HuH-7 (cell line): ENCODE measurements around the gene PRDM16.

Source experiments
- DNase-seq: peaks from one replicate; pipeline ENCODE4 v3.0.0; 2011; ENCODE audit warnings: low spot score

The PRDM16 gene

GRCh38 chr1:3209201-3209600, 140.2 kb downstream of the PRDM16 start:
- DNase-seq = no peak

- DNase-seq = no peak
These were observed 142.8 kb downstream of the PRDM16 start for GRCh38 chr1:3211582-3212375.

GRCh38 chr1:3212453-3213355, 143.7 kb downstream of the PRDM16 start:
- DNase-seq = no peak

GRCh38 chr1:3213730-3214129, 144.7 kb downstream of the PRDM16 start:
- DNase-seq = no peak

GRCh38 chr1:3215198-3216014, 146.4 kb downstream of the PRDM16 start:
- DNase-seq = no peak

DNA sequence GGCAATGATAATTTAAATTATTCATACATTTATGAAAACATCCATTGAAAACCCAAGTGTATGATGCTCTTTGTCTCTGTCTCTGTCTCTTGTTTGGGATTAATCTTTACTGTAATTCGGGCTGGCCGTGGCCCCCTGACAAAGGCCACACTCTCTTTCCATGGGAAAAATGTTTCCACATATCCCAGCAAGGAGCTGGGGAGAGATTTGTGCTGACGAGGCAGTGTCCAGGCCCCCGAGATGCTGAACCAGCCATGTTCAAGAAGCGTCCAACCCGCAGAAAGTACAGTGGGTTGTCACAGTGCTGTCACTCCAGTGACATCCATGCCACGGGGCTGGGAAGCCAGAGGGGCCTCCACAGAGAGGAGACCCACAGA, 147.0 kb downstream of the PRDM16 start:
- DNase-seq = no peak

DNA sequence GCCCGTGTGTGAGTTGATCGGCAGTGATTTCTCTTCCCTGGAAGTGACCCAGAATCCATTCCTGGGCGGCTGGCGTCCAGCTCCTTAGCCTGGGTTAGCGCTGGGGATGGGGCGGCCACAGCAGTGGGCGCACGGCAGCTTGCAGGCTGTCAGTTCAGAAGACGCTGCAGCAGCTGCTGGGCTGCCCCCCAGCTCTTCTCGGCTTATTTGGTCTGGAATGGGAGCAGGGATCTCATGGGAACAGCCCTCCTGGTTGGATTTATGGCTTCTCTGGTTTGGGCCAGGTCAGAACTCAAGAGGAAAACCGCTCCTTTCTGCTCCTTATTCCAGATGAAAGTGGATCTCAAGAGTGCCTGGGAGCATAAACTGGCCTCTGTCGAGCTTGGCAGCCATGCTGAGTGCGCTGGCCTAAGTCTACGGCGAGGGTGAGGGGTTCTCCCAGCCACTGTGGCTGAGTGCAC, 148.2 kb downstream of the PRDM16 start:
- no peak for DNase-seq

GRCh38 chr1:3217979-3218679, 149.1 kb downstream of the PRDM16 start:
- no peak for DNase-seq

- peak; percentile 94 for DNase-seq
These were observed 150.2 kb downstream of the PRDM16 start for GRCh38 chr1:3219005-3219790.

DNA sequence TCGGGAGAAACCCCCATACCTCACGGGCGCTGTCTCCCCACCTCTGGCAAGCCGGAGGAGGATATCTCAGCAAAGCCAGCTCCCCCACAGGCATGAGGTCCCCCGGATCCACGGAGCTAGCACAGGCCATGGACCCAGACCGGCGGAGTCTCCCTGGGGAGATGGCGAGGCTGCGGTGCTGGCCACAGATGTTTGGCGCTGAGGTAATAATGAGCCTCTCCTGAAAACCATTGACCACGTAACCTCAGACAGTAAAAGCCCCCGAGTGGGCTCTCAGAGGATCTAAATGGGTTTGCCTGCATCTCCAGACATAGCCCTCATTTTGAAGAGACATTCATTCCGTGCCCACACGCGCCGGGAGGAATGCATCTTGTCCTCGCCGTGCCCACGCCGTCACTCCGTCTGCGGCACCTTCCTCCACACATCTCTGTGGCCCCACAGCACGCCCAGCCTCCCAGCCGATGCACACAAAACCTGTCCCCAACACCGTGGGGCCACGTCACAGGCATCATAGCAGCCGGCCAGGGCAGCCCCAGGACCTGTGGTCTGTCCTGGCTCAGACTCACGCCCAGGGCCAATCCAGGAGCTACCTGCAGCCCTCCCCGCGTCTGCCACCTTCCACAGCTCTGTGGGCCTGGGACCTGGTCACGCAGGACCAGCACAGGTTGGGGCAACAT, 150.9 kb downstream of the PRDM16 start:
- DNase-seq = no peak

DNA sequence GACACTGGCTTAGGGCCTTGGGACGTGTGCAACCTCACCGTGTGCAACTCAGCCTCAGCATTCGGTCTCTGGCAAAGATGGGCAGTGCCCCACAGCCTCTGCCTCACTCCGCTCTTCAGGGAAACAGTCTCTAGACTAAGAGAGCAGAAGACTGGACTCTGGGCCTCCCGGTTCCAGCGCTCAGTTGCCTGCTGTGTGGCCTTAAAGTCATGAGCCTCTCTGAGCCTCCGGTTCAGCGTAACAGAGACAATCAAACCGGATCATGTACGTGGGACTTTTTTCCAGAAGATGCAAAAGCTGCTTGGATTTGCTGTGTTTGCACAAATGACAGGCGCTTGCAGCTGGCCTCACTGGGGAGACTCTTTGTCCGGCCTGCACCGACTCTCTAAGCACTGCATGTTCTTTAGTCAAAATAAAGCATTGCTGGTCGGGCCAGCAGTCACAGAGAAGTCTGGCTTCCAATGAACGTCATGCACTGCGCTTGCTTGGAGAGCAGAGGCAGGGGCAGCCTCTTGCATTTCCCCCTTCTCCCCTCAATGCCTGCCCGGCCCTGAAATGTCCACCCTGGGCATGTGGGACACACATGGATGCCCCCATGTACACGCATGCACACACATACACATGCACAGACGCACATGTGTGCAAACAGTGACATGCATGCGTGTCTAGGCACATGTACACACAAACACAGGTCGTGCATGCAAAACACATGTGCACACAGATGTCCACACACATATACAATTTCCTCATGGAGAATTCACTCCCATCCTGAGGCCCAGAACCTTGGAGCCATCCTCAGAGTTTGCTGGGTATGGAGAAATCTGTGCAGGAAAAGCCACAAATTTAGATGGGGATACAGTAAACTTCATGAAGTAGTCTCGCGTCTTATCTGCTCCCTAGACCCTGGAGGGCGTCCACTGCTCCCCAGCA, 152.4 kb downstream of the PRDM16 start:
- DNase-seq = no peak

DNA sequence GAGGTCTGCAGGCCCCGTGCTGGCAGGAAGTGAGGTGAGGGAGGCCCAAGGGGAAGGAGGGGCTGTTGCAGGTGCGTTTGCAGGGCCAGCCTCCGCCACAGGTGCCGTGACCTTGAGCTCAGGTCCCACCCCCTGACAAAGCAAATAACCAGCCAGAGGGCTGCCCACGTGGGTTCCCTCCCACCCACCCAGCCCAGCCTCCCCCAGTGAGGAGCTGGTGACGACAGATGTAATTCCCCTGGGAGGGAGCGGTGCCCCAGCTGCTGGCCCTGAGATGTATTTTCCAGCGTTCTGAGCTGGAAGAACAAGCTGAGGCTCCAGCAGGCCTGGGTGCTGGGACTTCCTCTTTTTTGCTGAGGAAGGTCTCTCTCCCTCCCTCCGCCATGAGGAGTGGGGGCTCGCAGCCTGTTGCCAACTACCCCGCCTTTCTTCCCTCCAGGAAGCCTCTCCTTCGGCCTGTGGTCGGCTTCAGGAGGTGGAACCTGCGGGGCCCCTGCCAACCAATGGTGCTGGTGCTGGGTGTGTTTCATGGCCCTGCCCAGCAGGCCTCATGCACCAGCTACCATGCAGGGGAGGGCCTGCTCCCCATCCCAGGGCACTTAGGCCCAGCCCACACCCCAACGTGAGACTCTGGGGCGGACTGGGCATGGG, 153.2 kb downstream of the PRDM16 start:
- peak; percentile 90 for DNase-seq

DNA sequence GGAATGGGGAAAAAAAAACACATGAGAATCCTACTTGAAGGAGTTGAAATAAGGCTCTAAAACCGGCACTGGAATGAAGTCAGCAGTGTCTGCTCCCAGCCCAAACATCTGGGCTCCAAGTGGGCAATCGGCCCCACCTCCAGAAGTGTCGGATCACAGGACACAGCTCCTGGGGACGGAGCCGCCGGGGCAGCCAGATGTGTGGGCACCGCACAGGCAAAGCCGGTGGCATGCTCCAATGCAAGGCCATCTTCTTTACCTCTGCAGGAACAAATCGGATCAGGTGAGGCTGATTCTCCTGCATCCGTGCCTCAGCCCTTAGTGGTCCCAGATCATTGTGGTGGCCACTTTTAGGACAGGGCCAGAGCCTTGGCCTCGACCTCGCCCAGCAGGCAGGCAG, 156.7 kb downstream of the PRDM16 start:
- DNase-seq = no peak

GRCh38 chr1:3226191-3226590, 157.2 kb downstream of the PRDM16 start:
- DNase-seq = no peak

- no peak for DNase-seq
These were observed 157.8 kb downstream of the PRDM16 start for GRCh38 chr1:3226701-3227350.

DNA sequence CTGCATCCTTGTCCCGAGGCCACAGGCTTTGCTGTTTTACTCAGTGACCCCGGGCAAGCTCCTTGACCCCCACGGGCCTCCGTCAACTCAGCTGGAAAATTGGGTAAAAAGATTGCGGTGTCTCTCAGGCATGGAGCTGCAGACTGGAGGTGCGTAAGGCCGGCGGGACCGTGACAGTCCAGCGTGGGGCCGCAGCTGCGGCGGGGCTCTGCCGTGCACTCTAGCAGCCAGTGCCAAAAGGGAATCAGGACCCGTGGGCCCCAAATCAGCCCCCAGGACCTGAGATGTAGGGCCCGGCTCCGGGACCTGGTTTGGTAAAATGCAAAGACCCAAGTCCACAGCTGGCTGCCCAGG, 158.3 kb downstream of the PRDM16 start:
- no peak for DNase-seq

- no peak for DNase-seq
These were observed 158.9 kb downstream of the PRDM16 start for GRCh38 chr1:3227893-3228292.

DNA sequence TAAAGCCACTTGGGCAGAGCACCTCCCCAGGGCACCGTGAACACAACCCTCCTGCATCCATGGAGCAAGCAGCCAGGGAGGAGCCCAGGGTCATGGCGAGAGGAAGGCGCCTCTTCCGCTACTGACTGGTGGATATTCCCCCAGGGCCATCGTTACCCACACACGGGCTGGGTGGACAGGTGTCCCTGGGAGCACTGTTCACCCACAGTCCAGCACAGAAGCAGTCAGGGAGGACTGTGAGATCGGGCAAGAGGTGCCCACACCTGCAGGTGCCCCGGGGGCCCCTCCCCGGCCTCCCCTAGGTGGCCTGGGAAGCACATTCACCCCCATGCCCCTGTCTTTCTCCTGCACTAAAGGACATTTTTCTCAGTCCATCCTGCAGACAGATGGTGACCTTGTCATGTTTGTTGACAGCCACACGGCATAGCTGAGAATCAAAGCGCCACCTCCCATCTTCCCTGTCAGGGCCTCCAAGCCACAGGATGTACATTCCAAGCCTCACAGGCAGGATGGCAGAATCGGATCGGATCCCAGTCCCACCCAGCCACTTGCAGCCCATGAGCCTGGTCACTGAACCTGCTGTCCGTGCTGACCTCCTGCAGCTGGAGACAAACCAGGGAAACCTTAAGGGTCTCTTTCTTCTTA, 160.2 kb downstream of the PRDM16 start:
- DNase-seq = no peak
